ENCODE measurements around the gene HACL1. TPM values are rescaled to one million over a fixed set of nuclear protein-coding genes. Genes with fewer than 3 reads are reported as not detected.
"Not testable (repeated sequence)": the region's sequence is repeated elsewhere in the genome, so short reads cannot be mapped to it uniquely, and the experiment has no call there.

Gene HACL1
- total RNA-seq, 1 donor from 2014 or later = 18.3 TPM

GRCh38 chr3:15581471-15582394, 19.6 kb downstream of the HACL1 start:
- no peak for DNase-seq (ENCODE audit: low spot score)

GRCh38 chr3:15579051-15579450, 22.3 kb downstream of the HACL1 start:
- no peak for DNase-seq (ENCODE audit: low spot score)

- no peak for DNase-seq (ENCODE audit: low spot score)
Observed at GRCh38 chr3:15578289-15578867, 23.0 kb downstream of the HACL1 start.

GRCh38 chr3:15576475-15576874, 24.9 kb downstream of the HACL1 start:
- no peak for DNase-seq (ENCODE audit: low spot score)

DNA sequence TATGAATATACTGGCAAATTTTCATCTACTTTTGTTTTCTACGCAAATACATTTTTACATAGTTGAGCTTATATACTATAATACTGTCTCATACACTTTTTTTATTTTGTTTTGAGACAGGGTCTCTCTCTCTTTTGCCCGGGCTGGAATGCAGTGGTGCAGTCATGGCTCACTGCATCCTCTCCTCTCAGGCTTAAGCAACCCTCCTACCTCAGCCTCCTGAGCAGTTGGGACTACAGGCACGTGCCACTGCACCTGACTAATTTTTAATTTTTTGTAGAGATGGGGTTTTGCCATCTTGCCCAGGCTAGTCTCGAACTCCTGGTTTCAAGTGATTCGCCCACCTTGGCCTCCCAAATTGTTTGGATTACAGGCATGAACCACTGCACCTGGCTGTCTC, 25.9 kb downstream of the HACL1 start:
- DNase-seq (ENCODE audit: low spot score) = no peak

DNA sequence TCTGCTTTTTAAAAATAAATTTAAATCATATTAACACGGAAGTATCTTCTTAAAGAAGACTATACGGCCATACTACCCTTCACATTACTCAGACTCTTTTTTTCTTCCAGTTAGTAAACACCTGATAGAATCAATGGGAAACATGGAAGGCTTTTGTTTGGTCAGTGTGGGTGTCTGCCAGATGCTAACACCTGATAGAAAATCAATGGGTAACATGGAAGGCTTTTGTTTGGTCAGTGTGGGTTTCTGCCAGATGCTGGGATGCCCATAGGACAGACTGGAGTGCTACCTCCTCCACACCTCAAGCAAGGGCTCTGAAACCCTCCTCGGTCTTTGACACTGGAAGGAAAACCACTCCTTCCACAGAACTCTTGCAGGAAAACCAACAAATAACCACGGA, 29.2 kb downstream of the HACL1 start:
- DNase-seq (ENCODE audit: low spot score) = no peak

GRCh38 chr3:15563190-15563589, 38.2 kb downstream of the HACL1 start:
- DNase-seq (ENCODE audit: low spot score) = no peak

DNA sequence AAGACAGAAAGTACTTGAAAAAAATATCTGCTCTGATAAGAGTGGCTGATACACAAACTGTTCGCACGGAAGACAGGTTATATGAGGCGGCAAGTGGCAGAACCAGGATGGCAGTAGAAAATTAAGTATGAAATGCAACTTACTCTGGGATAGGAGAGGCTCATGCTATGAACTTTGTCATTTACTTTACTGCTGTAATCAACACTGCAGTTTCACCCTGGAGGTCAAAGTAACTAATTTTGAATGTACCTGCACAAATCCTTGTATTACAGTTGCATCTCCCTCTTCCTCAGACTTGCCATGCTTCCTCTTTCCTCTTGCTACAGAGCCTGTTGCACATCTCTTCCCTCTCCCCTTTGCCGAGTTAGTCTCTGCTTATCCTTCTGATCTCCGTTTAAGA, 38.8 kb downstream of the HACL1 start:
- DNase-seq (ENCODE audit: low spot score) = no peak

DNA sequence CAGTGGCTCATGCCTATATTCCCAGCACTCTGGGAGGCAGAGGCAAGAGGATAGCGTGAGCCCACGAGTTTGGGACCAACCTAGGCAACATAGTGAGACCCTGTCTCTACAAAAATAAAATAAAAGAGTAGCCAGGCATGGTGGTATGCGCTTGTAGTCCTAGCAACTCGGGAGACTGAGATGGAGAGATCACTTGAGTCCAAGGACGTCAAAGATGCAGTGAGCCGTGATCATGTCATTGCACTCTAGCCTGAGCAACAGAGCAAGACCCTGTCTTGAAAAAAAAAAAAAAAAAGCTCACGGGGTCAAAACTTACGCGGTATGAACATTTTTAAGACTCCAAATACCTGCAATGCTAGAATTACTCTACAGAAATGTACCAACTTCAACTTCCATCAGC, 42.8 kb downstream of the HACL1 start:
- DNase-seq (ENCODE audit: low spot score) = no peak

GRCh38 chr3:15557511-15557946, 43.8 kb downstream of the HACL1 start:
- DNase-seq (ENCODE audit: low spot score) = peak; percentile 80

DNA sequence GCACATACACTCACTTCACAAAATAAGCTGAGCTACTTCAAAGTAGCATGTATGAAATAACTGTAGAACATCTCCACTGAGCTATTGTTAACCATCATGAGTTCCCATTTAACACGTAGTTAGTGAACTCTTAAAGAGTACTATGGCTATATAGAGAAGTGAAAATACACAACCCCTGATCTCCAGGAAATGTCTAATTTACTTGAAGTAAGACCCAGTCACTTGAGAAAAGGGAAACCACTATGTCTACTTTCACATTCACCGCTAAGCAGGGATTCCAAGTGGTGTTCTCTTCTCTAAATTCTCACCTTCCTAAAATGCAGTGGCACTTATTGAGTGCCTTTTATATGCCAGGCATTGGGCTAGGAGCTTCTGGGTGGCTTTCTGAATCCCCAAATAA, 44.9 kb downstream of the HACL1 start:
- DNase-seq (ENCODE audit: low spot score) = peak; percentile 29

GRCh38 chr3:15553749-15554148, 47.6 kb downstream of the HACL1 start:
- DNase-seq (ENCODE audit: low spot score) = no peak

DNA sequence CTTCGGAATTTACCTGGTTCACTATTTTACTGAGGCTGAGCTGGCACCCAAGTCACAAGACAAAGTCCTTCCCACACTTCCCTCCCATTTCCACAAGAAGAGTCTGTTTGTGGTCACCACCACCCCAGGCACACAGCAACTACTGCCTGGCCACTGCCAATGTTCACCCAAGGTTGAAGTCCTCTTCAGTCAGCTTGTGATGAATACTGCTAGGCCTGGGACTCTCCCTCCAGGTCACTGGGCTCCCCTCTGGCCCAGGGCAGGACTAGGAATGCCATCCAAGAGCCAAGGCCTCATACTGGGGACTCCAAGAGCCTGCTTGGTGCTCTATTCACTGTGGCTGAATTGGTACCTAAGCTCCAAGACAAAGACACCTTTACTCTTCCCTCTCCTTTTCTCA, 49.5 kb downstream of the HACL1 start:
- no peak for DNase-seq (ENCODE audit: low spot score)

DNA sequence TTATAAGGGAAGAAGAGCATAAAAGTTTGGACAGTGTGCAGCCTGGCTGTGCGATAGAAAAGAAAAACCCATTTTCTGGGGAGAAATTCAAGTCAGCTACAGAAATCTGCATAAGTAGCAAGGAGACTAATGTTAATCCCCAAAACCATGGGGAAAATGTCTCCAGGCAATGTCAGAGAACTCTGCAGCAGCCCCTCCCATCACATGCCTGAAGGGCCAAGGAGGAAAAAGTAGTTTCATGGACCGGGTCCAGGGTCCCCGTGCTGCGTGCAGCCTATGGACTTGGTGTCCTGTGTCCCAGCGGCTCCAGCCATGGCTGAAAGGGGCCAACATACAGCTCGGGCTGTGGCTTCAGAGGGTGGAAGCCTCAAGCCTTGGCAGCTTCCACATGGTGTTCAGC, 51.5 kb downstream of the HACL1 start:
- no peak for DNase-seq (ENCODE audit: low spot score)

DNA sequence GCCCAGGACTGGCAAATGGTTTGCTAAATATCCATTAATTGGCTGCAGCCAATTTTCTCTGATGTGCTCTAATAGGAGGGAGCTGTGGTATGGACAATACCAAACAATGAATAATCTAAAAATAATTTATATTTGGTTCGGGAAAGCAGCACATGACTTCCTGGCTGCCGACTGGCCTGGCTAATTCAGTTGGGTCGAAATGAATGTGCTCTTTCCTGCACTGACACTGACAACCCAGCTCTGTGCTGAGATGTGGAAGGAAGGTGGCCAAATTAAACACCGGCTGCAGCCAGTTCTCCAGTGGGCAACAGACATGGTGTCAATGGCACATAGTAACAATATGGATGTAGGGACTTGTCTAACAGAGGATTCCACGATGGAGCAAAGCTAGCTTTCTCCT, 58.8 kb downstream of the HACL1 start:
- no peak for DNase-seq (ENCODE audit: low spot score)

- no peak for DNase-seq (ENCODE audit: low spot score)
Observed at GRCh38 chr3:15541371-15541770, 60.0 kb downstream of the HACL1 start.

DNA sequence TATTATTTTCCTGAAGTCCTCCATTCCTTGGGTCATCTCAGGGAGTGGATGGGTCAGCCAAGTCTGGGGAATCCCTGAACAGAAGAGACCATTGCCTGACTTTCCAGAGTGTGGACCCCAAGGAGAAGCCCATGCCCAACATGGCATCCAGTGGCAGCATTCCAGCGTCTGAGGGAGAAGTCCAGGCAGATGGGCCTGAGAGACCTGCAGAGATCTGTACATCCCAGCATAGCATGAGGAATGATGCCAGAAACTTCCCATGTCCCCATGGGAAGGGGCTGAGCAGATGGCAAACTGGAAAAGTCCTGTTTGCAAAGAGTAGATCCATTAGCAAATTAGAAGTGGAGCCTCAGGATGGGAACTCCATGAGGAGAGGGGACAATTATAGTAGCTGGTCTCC, 62.3 kb downstream of the HACL1 start:
- no peak for DNase-seq (ENCODE audit: low spot score)

- no peak for DNase-seq (ENCODE audit: low spot score)
Observed at GRCh38 chr3:15538345-15538744, 63.0 kb downstream of the HACL1 start.

GRCh38 chr3:15536856-15537255, 64.5 kb downstream of the HACL1 start:
- no peak for DNase-seq (ENCODE audit: low spot score)

- DNase-seq (ENCODE audit: low spot score) = peak; percentile 56
Observed at GRCh38 chr3:15535732-15536131, 65.6 kb downstream of the HACL1 start.

GRCh38 chr3:15532614-15533013, 68.8 kb downstream of the HACL1 start:
- DNase-seq (ENCODE audit: low spot score) = not testable (repeated sequence)

GRCh38 chr3:15531346-15531745, 70.0 kb downstream of the HACL1 start:
- no peak for DNase-seq (ENCODE audit: low spot score)

DNA sequence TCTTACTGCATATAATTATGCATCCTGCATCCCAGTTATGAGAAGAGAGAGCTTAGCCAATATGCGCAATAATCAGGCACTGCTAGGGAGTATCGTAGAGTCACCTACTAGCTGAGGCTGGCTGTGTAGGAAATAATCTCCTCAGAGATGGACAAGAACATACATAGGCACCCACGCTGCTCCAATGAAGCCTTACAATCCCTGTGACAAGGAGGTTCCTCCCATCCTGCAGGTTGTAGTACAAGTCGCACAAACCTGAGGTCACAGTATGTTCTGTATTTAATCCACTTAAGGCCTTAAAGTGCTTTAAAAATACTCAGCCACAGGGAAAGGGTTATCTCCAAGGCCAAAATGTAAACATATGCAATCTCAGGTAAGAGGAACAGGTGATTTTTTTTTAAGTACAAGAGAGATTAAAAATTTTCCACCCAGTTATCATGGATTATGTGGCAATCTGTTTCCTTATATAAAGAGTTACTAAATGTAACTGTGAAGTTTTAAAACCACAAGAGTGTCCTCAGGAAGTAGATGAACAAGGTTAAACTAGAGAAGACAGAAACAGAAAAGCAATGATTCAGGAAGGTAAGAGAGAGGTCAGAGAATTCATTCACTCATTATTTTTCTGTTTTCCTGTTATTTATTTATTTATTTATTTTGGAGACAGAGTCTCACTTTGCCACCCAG, 72.4 kb downstream of the HACL1 start:
- DNase-seq (ENCODE audit: low spot score) = no peak
